Neural cell (in vitro differentiated cells): ENCODE measurements around the gene GRAP.

Experiments
- EZH2 ChIP-seq: fragments of 200-600, 300-800 bp; shearing (Covaris generic), sonication (generic); IDR thresholded peaks from 2 replicates; pipeline ENCODE4 v1.6.1; 2014; ENCODE audit warnings: antibody characterized with exemption, low read length, borderline replicate concordance, mild to moderate bottlenecking; ENCODE audit not compliant: insufficient read depth, poor library complexity, severe bottlenecking
- SMC3 ChIP-seq: fragments of 450-650 bp; conservative IDR thresholded peaks from 2 replicates; pipeline ENCODE4 v1.6.1; 2014; ENCODE audit warnings: antibody characterized with exemption, mild to moderate bottlenecking, moderate library complexity; ENCODE audit not compliant: poor library complexity
- TF ChIP-seq, protein P1 (sequence below): fragments of 450-650 bp; IDR thresholded peaks from 2 replicates; pipeline ENCODE4 v1.5.1; 2014; ENCODE audit warnings: antibody characterized with exemption, mild to moderate bottlenecking, moderate library complexity; ENCODE audit not compliant: poor library complexity, severe bottlenecking
- TF ChIP-seq, protein P2 (sequence below): IDR thresholded peaks from 2 replicates; pipeline ENCODE4 v1.6.1; 2012; ENCODE audit warnings: borderline replicate concordance

DNA sequence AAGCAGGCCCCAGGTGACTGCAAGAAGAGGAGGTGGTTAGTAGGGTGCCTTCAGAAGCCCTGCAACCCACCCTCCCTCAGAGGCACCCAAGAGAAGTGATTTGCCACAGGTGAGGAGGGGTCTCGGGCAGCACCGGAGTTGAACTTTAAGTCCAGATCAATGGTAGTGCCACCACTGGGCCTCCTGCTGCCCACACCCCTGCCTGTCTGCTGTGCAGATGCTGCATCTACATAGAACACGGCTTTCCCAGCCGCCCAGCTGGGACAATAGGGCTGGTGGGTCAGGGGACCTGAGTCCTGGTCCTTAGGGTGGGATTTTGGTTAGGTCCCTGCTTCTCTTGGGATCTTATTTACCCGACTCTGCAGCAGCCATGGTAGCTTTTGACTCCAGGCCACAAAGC, 24.6 kb downstream of the GRAP start:
- TF ChIP-seq, protein P1, sequence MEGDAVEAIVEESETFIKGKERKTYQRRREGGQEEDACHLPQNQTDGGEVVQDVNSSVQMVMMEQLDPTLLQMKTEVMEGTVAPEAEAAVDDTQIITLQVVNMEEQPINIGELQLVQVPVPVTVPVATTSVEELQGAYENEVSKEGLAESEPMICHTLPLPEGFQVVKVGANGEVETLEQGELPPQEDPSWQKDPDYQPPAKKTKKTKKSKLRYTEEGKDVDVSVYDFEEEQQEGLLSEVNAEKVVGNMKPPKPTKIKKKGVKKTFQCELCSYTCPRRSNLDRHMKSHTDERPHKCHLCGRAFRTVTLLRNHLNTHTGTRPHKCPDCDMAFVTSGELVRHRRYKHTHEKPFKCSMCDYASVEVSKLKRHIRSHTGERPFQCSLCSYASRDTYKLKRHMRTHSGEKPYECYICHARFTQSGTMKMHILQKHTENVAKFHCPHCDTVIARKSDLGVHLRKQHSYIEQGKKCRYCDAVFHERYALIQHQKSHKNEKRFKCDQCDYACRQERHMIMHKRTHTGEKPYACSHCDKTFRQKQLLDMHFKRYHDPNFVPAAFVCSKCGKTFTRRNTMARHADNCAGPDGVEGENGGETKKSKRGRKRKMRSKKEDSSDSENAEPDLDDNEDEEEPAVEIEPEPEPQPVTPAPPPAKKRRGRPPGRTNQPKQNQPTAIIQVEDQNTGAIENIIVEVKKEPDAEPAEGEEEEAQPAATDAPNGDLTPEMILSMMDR, result no peak
- no peak for TF ChIP-seq SMC3
- TF ChIP-seq, protein P2, sequence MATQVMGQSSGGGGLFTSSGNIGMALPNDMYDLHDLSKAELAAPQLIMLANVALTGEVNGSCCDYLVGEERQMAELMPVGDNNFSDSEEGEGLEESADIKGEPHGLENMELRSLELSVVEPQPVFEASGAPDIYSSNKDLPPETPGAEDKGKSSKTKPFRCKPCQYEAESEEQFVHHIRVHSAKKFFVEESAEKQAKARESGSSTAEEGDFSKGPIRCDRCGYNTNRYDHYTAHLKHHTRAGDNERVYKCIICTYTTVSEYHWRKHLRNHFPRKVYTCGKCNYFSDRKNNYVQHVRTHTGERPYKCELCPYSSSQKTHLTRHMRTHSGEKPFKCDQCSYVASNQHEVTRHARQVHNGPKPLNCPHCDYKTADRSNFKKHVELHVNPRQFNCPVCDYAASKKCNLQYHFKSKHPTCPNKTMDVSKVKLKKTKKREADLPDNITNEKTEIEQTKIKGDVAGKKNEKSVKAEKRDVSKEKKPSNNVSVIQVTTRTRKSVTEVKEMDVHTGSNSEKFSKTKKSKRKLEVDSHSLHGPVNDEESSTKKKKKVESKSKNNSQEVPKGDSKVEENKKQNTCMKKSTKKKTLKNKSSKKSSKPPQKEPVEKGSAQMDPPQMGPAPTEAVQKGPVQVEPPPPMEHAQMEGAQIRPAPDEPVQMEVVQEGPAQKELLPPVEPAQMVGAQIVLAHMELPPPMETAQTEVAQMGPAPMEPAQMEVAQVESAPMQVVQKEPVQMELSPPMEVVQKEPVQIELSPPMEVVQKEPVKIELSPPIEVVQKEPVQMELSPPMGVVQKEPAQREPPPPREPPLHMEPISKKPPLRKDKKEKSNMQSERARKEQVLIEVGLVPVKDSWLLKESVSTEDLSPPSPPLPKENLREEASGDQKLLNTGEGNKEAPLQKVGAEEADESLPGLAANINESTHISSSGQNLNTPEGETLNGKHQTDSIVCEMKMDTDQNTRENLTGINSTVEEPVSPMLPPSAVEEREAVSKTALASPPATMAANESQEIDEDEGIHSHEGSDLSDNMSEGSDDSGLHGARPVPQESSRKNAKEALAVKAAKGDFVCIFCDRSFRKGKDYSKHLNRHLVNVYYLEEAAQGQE, result no peak
- TF ChIP-seq EZH2, result no peak
